Measurements from ENCODE around the gene DCC. TPM values are rescaled to one million over a fixed set of nuclear protein-coding genes. Genes with fewer than 3 reads are reported as not detected.

DCC gene
- total and polyA plus RNA-seq, 2 of the 8 experiments (the other 6 are each of a cell fraction or from before 2014, with no cell fraction given), result 0.14 to 1.4 TPM

GRCh38 chr18:53033128-53033527 lies 693.1 kb downstream of the DCC start:
- DNase-seq (ENCODE audit: low read depth in 1 of 2, low spot score in 2 of 2), result no peak
- H3K36me3 ChIP-seq (ENCODE audit: control insufficient read depth in 2 of 4, insufficient read depth in 4 of 4, low read length in 3 of 4), result no peaks in the 10 kb centered on the region
- WGBS, 2 experiments (ENCODE audit: extremely low coverage in 1 of 2, insufficient coverage in 1 of 2, insufficient read length in 1 of 2, insufficient replicate concordance in 2 of 2, low coverage in 1 of 2, low lambda C conversion rate in 2 of 2, missing lambda C conversion rate in 1 of 2), result 92% methylated on average over 3 of the region's 3 CpGs; no CpG with 5 or more reads in 1 of the 2 experiments

More at GRCh38 chr18:53033128-53033527, 693.1 kb downstream of the DCC start:
- Histone ChIP-seq H2BK120ac (replicated peaks; ENCODE audit: low read depth, low read length) (no peak overlapping the region), H3K4me3 (ENCODE audit: extremely low read depth in 1 of 4, insufficient read depth in 2 of 4, low read depth in 3 of 4, low read length in 4 of 4) (no peak overlapping the region), H4K20me1 (replicated peaks in 1 of 2; ENCODE audit: control insufficient read depth in 1 of 2, insufficient read depth in 2 of 2, low read length in 2 of 2) (no peaks in the 10 kb centered on the region), H3K27me3 (replicated peaks in 1 of 4; ENCODE audit: control insufficient read depth in 3 of 4, extremely low read depth in 1 of 4, insufficient read depth in 3 of 4, low read length in 3 of 4) (no peaks in the 10 kb centered on the region), H2AFZ (ENCODE audit: low read length) (0 out of 2 replicates have a peak overlapping the region, but pooled peaks have one; percentile 21), H2BK15ac (ENCODE audit: low read length) (no peak overlapping the region), H3K23ac (ENCODE audit: insufficient read length) (no peak overlapping the region), H3K4me1 (replicated peaks in 1 of 4; ENCODE audit: control insufficient read depth in 3 of 4, insufficient read depth in 4 of 4, low read length in 3 of 4) (no peaks in the 10 kb centered on the region), H2BK20ac (ENCODE audit: low read length) (no peak overlapping the region), H2BK5ac (ENCODE audit: low read depth, low read length) (no peak overlapping the region), H2BK12ac (ENCODE audit: low read depth, low read length) (no peak overlapping the region), H4K8ac (ENCODE audit: extremely low read depth, insufficient read depth, low read length) (no peak overlapping the region), H3K23me2 (ENCODE audit: low read depth, low read length) (no peaks in the 10 kb centered on the region), H3K4me2 (ENCODE audit: insufficient read depth in 1 of 2, low read depth in 2 of 2, low read length in 2 of 2) (no peak overlapping the region), H3K9ac (replicated peaks in 1 of 4; ENCODE audit: extremely low read depth in 1 of 4, low read depth in 3 of 4, low read length in 3 of 4) (no peak overlapping the region), H3K18ac (ENCODE audit: extremely low read depth, low read length) (no peak overlapping the region), H3K4ac (replicated peaks; ENCODE audit: insufficient read length, low read depth, low read length) (no peak overlapping the region), H4K91ac (replicated peaks; ENCODE audit: insufficient read length, low read length) (no peak overlapping the region), H2AK5ac (ENCODE audit: low read depth, low read length) (no peak overlapping the region), H3K56ac (replicated peaks; ENCODE audit: insufficient read length, low read depth, low read length) (no peak overlapping the region), H3K79me1 (ENCODE audit: low read depth, low read length) (no peaks in the 10 kb centered on the region), H3K14ac (ENCODE audit: insufficient read length) (no peak overlapping the region), H4K5ac (ENCODE audit: insufficient read length, low read depth, low read length) (no peak overlapping the region), H3K9me3 (ENCODE audit: insufficient read depth in 2 of 2, low read depth in 1 of 2, low read length in 1 of 2) (no peaks in the 10 kb centered on the region), H3K79me2 (ENCODE audit: control insufficient read depth in 1 of 2, insufficient read depth in 2 of 2, low read length in 2 of 2) (no peaks in the 10 kb centered on the region), H3K27ac (ENCODE audit: low read depth, low read length) (no peak overlapping the region)
- CTCF ChIA-PET (ENCODE audit: partially characterized antibody), result no interaction called here
- no peak for FAIRE-seq
- POLR2A ChIA-PET (ENCODE audit: partially characterized antibody), result no interaction called here
- TF ChIP-seq RNF2 (IDR thresholded peaks at IDR 0.05; ENCODE audit: borderline replicate concordance, low read depth, low read length, missing control alignments, poor library complexity, severe bottlenecking) (no peak), ATF2 (IDR thresholded peaks at IDR 0.05; ENCODE audit: low read length) (no peak), RAD21 (IDR thresholded peaks at IDR 0.05 in 1 of 2, conservative IDR thresholded peaks at IDR 0.05 in 1 of 2; ENCODE audit: low read depth in 2 of 2, low read length in 2 of 2) (no peak), CEBPB (IDR thresholded peaks at IDR 0.05; ENCODE audit: low read depth, low read length) (peak; percentile 47; the same call in 1 of the 2 replicates), ASH2L (IDR thresholded peaks at IDR 0.05; ENCODE audit: low read length) (no peak)
- TF ChIP-seq, protein P1, sequence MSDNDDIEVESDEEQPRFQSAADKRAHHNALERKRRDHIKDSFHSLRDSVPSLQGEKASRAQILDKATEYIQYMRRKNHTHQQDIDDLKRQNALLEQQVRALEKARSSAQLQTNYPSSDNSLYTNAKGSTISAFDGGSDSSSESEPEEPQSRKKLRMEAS (IDR thresholded peaks at IDR 0.05), result no peak

Measured in H1 (cell line).